Activated CD8-positive, alpha-beta T cell treated with anti-CD3 and anti-CD28 coated beads for 36 hours (primary cell): ENCODE results near the gene CELA3B. TPM values are rescaled to one million over a fixed set of nuclear protein-coding genes. Genes with fewer than 3 reads are reported as not detected.

Source experiments
- ATAC-seq: fragments of 200-7000 bp; cut with Tn5 transposase; one replicate; pipeline ENCODE4 v1.10.0; 2021; ENCODE audit warnings: mild to moderate bottlenecking, moderate library complexity
- CTCF ChIA-PET: fragments of 350-600 bp; sonication (Branson Sonifier 250); formaldehyde crosslinking; loops from one replicate; lab custom pipeline; 2021; ENCODE audit warnings: antibody characterized with exemption; lab: Charles Lee
- POLR2A ChIA-PET: fragments of 350-600 bp; sonication (Branson Sonifier 250); formaldehyde crosslinking; loops from one replicate; lab custom pipeline; 2021; ENCODE audit warnings: antibody characterized with exemption; lab: Charles Lee
- DNase-seq: peaks from one replicate; pipeline ENCODE4 v3.0.0-alpha.2; 2020
- H3K27ac Mint-ChIP-seq: one replicate; pipeline ENCODE4 v1.8.0; 2021; ENCODE audit warnings: mild to moderate bottlenecking, mixed read lengths
- H3K27me3 Mint-ChIP-seq: one replicate; pipeline ENCODE4 v1.8.0; 2021; ENCODE audit warnings: mixed read lengths
- H3K36me3 Mint-ChIP-seq: one replicate; pipeline ENCODE4 v1.8.0; 2021; ENCODE audit warnings: low read depth, mixed read lengths
- H3K4me1 Mint-ChIP-seq: one replicate; pipeline ENCODE4 v1.8.0; 2021; ENCODE audit warnings: low read depth, mixed read lengths
- H3K4me3 Mint-ChIP-seq: one replicate; pipeline ENCODE4 v1.8.0; 2021; ENCODE audit warnings: mild to moderate bottlenecking, moderate library complexity, mixed read lengths
- H3K9me3 Mint-ChIP-seq: one replicate; pipeline ENCODE4 v1.8.0; 2021; ENCODE audit warnings: mixed read lengths
- intact Hi-C: fragments of 100-400 bp; cut with micrococcal nuclease; formaldehyde crosslinking; loops from one replicate; pipeline ENCODE4 v1.10.0; 2022
- total RNA-seq, 2 experiments: library from RNA; stranded (reverse); gene quantifications; one replicate each; pipeline ENCODE4 v1.2.3, GENCODE V29; 2021
- TF ChIP-seq, protein P1 (sequence below): fragments of 200-600 bp; IDR thresholded peaks from one replicate; pipeline ENCODE4 v1.8.0; 2022; ENCODE audit warnings: antibody characterized with exemption, mild to moderate bottlenecking

CELA3B gene
- total RNA-seq, 2 experiments from 2014 or later: not detected

DNA sequence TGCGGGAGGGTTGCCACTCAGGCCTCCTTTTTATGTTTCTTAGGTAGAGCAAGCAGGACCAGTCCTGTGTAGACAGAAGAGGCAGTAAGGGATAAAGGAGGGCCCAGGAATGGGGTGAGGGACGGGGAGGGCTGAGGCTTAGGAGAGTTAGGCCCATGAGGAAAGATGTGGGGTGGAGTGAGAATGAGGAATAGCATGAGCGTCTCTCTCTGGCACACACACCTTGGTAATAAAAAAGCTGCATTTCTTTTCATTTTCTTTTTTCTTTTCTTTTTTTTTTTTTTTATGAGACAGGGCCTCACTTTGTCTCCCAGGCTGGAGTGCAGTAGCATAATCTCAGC lies 32.1 kb upstream of the CELA3B start:
- Mint-ChIP-seq H3K4me1 (no peaks in the 10 kb centered on the region), H3K36me3 (no peaks in the 10 kb centered on the region), H3K4me3 (no peak overlapping the region), H3K9me3 (no peaks in the 10 kb centered on the region), H3K27ac (no peak overlapping the region), H3K27me3 (no peaks in the 10 kb centered on the region)
- intact Hi-C loops: no loop called here
- POLR2A ChIA-PET: interaction anchor here (0.6 to 0.9 kb wide), 2 partner anchors 8 to 11 kb away, joined by 3 read pairs; partner anchors contain the start of gene HSPG2
- CTCF ChIA-PET: no interaction called here
- no peak for ATAC-seq
- TF ChIP-seq, protein P1, sequence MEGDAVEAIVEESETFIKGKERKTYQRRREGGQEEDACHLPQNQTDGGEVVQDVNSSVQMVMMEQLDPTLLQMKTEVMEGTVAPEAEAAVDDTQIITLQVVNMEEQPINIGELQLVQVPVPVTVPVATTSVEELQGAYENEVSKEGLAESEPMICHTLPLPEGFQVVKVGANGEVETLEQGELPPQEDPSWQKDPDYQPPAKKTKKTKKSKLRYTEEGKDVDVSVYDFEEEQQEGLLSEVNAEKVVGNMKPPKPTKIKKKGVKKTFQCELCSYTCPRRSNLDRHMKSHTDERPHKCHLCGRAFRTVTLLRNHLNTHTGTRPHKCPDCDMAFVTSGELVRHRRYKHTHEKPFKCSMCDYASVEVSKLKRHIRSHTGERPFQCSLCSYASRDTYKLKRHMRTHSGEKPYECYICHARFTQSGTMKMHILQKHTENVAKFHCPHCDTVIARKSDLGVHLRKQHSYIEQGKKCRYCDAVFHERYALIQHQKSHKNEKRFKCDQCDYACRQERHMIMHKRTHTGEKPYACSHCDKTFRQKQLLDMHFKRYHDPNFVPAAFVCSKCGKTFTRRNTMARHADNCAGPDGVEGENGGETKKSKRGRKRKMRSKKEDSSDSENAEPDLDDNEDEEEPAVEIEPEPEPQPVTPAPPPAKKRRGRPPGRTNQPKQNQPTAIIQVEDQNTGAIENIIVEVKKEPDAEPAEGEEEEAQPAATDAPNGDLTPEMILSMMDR: no peak
- no peak for DNase-seq

DNA sequence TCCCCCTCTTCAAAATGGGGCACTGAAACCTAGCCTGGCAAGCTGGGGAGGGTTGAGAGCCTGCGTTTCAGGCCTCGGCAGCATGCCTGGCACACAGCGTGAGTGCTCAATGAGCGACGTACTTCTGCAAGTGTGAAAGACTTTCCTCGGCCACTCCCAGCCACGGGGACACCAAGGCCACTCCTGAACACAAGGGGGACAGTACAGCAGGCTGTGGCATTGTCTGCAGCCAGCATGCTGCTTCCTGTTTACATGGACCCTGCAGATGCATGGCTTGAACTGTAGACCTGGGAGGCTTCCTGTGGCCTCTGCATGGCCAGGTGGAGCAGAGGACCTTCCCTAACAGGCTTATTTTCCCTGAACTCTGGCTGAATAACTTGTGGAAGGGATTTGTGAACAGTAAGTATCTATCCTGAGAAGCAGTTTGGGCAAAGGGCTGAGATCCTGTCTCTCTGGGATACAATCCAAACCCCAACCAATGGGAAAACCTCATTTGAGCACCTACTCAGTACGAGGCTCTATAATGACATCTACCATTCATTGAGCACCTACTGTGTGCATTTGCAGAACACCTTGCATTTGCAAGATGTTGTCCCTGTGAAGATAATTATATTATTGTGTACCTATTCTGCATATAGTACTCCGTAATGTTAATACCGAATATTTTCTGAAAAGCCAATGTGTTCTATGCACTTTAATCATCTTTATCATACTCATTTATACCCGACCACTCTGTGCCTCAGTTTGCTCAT lies 29.8 kb upstream of the CELA3B start:
- Mint-ChIP-seq H3K4me1 (no peaks in the 10 kb centered on the region), H3K4me3 (no peak overlapping the region), H3K36me3 (no peaks in the 10 kb centered on the region), H3K9me3 (no peaks in the 10 kb centered on the region), H3K27ac (no peak overlapping the region), H3K27me3 (no peaks in the 10 kb centered on the region)
- CTCF ChIA-PET: no interaction called here
- ATAC-seq (no peak), DNase-seq (no peak)
- intact Hi-C loops: no loop called here
- TF ChIP-seq, protein P1: no peak
- POLR2A ChIA-PET: no interaction called here

DNA sequence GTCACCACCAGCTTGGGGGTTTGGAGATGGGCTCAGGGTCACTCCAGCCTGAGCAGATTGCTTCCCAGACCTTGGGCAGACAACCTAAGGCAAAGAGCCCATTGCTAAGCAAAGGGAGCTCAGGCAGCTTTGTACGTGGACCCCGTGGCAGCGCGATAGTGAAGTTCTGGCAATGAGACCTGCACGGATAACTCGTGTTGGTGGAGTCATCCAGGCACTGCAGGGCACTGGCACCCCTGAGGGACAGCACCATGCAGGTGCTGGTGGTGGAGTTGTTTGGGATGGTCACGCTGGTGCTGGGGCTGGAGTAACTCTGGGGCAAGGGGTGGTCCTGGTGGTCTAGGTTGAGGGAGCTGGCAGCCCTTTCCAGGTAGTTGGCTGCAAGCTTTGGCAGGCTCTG lies 26.1 kb upstream of the CELA3B start:
- no peaks in the 10 kb centered on the region for H3K9me3 Mint-ChIP-seq
- no peaks in the 10 kb centered on the region for H3K36me3 Mint-ChIP-seq
- intact Hi-C loops: no loop called here
- no peak overlapping the region for H3K27ac Mint-ChIP-seq
- no peaks in the 10 kb centered on the region for H3K27me3 Mint-ChIP-seq
- H3K4me1 Mint-ChIP-seq: peaks cover 2% of the 10 kb centered on the region
- no peak for ATAC-seq
- H3K4me3 Mint-ChIP-seq: no peak overlapping the region
- CTCF ChIA-PET: interaction anchor here (2.3 kb wide), 1 partner anchor 12 kb away, joined by 11 read pairs; no protein-coding TSS in a partner anchor
- TF ChIP-seq, protein P1: no peak
- POLR2A ChIA-PET: no interaction called here
- no peak for DNase-seq

DNA sequence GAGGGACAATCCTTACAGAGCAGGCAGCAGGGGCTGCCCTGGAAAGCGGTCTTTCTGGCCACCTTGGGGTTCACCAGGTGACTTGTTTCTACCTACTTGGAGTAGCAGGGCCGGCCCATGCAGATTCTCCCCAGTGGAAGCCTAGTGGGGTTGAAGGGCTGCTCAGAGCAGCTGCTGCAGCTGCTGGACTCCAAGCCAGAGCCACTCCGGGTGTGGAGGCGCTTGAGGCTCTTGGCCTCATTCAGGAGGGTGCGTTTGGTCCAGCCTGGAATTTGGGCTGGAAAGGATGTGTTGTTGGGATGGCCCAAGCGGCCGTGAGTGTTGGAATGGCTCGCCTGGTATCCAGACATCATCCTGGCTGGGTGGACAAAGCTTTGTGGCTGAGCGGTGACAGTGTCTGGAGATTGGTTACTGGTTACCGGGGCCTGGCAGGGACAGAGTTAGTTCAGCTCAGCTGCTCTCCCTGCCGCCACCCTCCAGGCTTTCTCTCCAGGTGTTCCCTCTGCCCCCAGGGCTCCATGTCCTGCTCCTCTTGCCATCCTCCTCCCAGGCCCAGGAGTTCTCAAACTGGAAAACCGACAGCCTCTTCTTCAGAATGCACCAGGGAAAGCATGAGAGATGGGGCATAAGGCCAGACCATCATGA lies 25.5 kb upstream of the CELA3B start:
- ATAC-seq (no peak), DNase-seq (no peak)
- no peaks in the 10 kb centered on the region for H3K36me3 Mint-ChIP-seq
- no peaks in the 10 kb centered on the region for H3K9me3 Mint-ChIP-seq
- H3K4me3 Mint-ChIP-seq: no peak overlapping the region
- intact Hi-C loops: no loop called here
- ChIA-PET POLR2A (no interaction called here), CTCF (interaction anchor here (1.9 to 2.3 kb wide), 2 partner anchors 12 to 18 kb away, joined by 4 to 11 read pairs; no protein-coding TSS in a partner anchor)
- no peaks in the 10 kb centered on the region for H3K27me3 Mint-ChIP-seq
- TF ChIP-seq, protein P1: no peak
- H3K4me1 Mint-ChIP-seq: peaks cover 9% of the 10 kb centered on the region
- no peak overlapping the region for H3K27ac Mint-ChIP-seq
